OCI-LY1 (cell line): Measurements from ENCODE around the gene COIL.

Source experiments
- EZH2 ChIP-seq: fragments of 200-600 bp; sonication (generic), shearing (Covaris generic); IDR thresholded peaks from 2 replicates; pipeline ENCODE4 v1.8.0; 2017; ENCODE audit warnings: borderline replicate concordance, mixed run types, mild to moderate bottlenecking, antibody characterized with exemption, low read length, moderate library complexity, mixed read lengths
- TF ChIP-seq, protein P1 (sequence below): fragments of 200-600 bp; sonication (generic), shearing (Covaris generic); IDR thresholded peaks from 2 replicates; pipeline ENCODE4 v1.5.1; 2017; ENCODE audit warnings: mild to moderate bottlenecking, antibody characterized with exemption, low read length, moderate library complexity, mixed read lengths

GRCh38 chr17:56917559-56918296, 43.1 kb downstream of the COIL start:
- TF ChIP-seq, protein P1, sequence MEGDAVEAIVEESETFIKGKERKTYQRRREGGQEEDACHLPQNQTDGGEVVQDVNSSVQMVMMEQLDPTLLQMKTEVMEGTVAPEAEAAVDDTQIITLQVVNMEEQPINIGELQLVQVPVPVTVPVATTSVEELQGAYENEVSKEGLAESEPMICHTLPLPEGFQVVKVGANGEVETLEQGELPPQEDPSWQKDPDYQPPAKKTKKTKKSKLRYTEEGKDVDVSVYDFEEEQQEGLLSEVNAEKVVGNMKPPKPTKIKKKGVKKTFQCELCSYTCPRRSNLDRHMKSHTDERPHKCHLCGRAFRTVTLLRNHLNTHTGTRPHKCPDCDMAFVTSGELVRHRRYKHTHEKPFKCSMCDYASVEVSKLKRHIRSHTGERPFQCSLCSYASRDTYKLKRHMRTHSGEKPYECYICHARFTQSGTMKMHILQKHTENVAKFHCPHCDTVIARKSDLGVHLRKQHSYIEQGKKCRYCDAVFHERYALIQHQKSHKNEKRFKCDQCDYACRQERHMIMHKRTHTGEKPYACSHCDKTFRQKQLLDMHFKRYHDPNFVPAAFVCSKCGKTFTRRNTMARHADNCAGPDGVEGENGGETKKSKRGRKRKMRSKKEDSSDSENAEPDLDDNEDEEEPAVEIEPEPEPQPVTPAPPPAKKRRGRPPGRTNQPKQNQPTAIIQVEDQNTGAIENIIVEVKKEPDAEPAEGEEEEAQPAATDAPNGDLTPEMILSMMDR = no peak
- TF ChIP-seq EZH2 = no peak
